GM19463 (cell line): ENCODE results near the gene TGM2.
"Not testable (repeated sequence)": the region's sequence is repeated elsewhere in the genome, so short reads cannot be mapped to it uniquely, and the experiment has no call there.

Experiments used
- ATAC-seq: cut with Tn5 transposase; IDR thresholded peaks from one replicate; pipeline ENCODE4 v1.9.1; 2021; ENCODE audit warnings: mild to moderate bottlenecking, moderate library complexity; ENCODE audit not compliant: unreplicated experiment

Gene TGM2

GRCh38 chr20:38104285-38104684 lies 60.8 kb downstream of the TGM2 start:
- no peak for ATAC-seq

- not testable (repeated sequence) for ATAC-seq
Measured at GRCh38 chr20:38102206-38102605, 62.9 kb downstream of the TGM2 start.

DNA sequence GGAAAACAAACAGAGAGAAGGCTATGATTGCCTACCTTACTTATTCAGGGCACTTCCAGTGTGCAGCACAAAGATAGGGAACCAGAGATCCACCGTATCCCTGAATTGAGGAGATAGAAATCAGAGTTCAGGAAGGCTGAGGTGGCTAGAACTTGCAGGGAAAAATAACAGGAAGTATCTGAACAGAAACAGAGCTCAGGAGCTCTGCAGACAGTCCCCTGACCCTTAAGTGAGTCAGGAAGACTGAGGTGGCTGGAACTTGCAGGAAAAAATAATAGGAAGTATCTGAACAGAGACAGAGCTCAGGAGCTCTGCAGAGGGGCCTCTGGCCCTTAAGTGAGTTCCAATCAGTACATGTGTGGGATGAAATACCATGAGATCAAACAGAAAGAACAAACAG lies 66.1 kb downstream of the TGM2 start:
- no peak for ATAC-seq

DNA sequence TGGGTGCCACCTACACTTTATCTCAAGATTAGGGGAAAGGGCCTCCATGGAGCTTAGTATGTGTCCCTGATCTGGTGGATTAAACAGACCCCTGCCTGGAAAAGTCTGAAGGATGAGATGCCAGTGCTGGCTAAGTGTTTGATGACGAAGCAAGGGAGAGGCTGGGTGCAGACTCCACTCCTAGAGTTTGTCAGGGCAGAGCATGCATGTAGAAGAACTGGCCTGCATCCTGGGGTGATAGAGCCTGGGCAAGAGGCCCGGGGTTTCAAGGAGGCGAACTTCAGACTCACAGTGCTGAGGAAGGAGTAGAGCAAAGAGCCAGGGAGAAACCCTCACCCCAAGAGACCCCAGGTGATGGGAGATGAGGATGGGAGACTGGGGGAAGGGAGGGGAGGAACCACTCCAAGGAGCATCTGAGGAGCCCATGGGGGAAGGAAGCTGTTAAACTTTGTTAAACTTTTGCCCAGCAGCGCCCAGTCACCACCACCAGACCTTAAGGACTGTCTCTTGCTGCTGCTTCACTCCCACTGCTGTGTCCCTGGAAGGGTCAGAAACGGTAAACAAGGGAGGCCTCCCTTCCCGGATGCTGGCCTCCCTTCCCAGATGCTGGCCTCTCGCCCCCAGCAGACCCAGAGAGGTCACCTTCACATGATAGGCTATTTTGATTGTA lies 69.9 kb downstream of the TGM2 start:
- ATAC-seq = no peak

- ATAC-seq = peak; percentile 65
Measured at GRCh38 chr20:38094373-38094891, 70.6 kb downstream of the TGM2 start.

DNA sequence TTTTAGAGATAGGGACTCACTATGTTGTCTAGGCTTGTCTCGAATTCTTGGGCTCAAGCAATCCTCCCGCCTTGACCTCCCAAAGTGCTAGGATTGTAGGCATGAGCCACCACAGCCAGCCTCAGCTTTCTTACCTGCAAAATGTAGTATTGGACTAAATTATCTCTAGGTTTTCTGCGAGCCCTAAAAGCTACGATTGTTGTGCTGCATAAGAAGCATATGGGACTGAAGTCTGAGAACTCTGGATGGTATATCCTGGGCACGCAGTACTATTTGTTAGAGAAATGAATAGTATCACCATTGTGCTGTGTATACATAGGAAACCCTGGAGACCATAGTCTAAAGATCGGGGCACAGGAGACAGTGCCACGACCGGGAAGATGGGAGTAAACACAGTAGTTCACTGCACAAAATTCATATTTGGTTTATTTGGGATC lies 71.4 kb downstream of the TGM2 start:
- no peak for ATAC-seq

DNA sequence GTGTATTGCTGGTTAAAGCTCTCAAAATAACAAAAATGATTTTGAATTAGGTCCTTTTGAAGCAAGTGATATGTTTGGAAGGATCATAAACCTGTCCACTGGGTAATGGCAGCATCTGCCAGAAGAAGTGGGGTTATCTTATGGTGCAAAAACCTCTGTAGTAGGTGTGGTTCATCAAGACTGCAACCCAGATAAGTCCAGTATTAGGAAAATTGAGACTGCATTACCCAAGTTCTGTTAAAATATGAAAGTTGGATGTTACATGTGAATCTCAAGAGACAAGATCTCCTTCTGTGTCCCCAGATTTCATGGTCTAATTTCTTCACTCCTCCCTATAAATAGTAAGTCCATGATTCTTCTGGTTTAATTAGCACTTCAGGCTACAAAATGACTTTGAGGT lies 72.2 kb downstream of the TGM2 start:
- ATAC-seq = no peak

DNA sequence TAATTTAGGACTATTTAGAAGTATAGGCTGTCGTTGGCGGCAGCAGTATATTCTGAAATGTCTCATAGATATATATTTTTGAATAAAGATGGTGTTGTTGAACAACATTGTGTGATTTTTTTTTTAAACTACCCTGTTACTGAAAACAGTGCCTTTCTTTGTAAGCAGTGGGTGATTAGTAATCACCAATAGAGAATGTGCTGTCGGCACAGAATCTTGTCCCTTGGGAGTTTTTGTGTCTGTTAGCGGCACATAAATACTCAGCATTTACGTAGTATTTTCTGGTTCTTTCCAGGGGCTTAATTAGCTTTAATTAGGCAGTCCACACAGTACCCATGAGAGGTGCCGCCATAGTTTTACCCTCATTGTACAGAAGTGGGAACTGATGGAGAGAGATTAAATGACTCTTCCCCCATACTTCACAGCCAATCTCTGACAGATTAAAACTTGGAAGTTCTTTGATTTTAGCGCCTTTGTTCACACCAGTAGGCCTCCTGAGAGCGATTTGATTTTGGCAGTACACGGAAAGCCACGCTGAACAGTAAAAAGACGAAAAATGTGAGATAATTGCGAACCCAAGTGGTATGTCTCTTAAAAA lies 72.7 kb downstream of the TGM2 start:
- no peak for ATAC-seq

DNA sequence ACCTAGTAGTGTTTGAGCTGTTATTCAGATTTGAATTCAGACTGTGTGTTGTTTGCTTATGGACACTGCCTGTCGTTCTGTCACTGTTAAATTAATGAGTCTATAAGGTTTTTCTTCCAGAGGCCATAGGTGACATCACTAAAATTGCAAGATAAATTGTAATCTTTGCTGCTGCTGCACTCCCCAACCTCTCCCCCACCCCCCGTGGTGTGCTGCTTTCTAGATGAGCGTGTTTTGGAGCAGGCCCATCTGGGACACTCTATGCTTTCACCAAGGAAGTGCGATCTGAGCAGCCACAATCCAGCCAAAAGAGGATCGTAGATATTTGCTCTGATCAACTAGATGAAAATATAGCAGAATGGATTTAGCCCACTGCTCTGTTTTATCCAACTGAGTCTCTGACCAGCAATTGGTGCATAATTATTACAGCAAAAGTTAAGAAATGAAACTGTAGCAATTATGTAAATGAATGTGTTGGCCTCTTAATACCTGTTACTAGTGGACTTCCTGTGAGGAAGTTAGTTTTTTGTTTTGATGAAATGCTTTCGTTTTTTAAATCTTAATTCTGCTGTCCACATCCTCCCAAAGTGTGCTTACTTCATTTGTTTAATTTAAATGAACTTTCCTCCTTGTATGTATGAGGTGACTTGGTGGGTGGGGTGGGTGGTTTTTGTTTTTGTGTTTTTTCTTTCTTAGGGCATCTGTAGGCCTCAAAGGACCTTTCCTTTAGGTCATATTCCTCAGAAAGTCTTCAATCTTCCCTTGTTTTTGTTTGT lies 73.4 kb downstream of the TGM2 start:
- no peak for ATAC-seq

DNA sequence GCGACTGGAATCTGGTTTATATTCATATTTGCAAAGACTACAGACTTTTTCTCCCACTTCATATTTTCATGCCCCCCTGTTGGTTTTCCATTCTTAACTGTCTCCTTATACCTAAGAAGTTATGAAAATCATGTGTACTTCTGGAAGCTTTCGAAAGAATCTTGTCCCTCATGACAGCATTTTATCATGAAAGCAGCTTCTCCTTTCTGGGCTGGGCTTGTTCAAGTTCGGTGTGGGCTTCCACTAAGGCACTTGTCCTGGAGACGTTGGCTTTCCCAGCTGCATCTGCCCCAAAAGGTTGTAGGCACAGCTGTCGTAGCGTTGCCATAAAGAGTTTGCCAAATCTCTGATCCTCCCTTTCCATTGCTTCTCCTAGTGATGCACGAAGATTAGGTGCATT lies 75.0 kb downstream of the TGM2 start:
- ATAC-seq = no peak

GRCh38 chr20:38089500-38089899 lies 75.6 kb downstream of the TGM2 start:
- no peak for ATAC-seq

GRCh38 chr20:38085026-38085425 lies 80.0 kb downstream of the TGM2 start:
- no peak for ATAC-seq

DNA sequence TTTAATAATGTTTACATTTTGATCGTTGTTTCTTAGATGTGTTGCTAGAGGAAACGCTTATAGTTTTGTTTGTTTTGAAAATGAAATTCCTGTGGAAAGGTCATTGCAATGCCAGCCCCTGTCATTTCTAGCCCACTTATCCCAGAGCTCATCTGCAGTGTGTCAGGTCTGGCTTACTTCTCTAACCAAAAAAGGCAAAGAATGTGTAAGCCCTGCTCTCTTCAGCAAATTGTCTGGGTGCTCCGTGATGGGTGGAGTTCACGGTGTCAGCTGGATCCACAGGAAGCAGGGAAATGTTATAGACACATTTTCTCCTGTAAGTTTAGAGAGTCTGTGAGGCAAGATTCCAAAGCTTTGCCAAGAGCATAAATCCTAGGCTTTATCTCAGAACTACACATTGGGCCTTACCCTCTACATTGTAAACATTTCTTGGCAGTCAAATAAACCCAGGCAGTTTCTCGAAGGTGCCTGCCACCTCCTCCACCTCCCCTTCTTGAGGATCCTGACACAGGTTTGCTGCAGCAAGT lies 80.6 kb downstream of the TGM2 start:
- no peak for ATAC-seq

GRCh38 chr20:38083338-38084048 lies 81.6 kb downstream of the TGM2 start:
- no peak for ATAC-seq

- ATAC-seq = no peak
Measured at GRCh38 chr20:38082894-38083293, 82.2 kb downstream of the TGM2 start.

DNA sequence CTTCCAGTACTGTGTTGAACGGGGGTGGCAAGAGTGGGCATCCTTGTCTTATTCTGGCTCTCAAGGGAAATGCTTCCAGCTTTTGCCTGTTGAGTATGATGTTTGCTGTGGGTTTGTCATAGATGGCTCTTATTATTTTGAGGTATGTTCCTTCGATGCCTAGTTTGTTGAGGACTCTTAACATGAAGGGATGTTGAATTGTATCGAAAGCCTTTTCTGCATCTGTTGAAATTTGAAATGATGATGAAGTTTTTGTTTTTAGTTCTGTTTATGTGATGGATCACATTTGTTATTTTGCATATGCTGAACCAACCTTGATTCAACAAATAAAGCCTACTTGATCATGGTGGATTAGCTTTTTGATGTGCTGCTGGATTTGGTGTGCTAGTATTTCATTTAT lies 83.5 kb downstream of the TGM2 start:
- no peak for ATAC-seq

- no peak for ATAC-seq
Measured at GRCh38 chr20:38079353-38079752, 85.7 kb downstream of the TGM2 start.

DNA sequence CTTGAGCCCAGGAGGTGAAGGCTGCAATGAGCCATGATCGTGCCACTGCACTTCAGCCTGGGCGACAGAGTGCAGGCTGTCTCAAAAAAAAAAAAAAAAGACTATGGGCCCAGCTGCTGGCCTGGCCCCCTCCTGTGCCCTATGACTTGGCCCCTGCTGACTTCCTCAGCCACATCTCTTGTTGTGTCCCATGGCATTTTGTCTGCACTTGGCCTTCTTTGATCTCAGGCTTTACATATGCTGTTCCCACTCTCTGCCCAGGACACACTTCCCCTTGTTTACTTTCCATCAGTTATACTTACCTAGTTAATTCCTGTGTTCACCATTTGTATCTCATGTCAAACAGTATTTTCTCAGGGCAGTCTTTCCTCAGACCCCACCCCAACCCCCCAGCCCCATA lies 87.0 kb downstream of the TGM2 start:
- ATAC-seq = no peak
